ENCODE measurements around the gene EMCN. TPM values are rescaled to one million over a fixed set of nuclear protein-coding genes. Genes with fewer than 3 reads are reported as not detected.

EMCN gene
- total and polyA plus RNA-seq, 9 donors: 4.4 to 40.7 (median 11.8) TPM

- Histone ChIP-seq H3K9me3 (no peaks in the 10 kb centered on the region), H3K27me3 (no peaks in the 10 kb centered on the region), H3K4me3 (no peak overlapping the region), H3K4me1 (ENCODE audit: insufficient read depth) (no peaks in the 10 kb centered on the region), H3K36me3 (no peaks in the 10 kb centered on the region), H3K27ac (no peak overlapping the region)
- TF ChIP-seq EP300 (IDR thresholded peaks at IDR 0.05) (no peak), POLR2A (IDR thresholded peaks at IDR 0.05) (no peak)
- TF ChIP-seq, protein P1, sequence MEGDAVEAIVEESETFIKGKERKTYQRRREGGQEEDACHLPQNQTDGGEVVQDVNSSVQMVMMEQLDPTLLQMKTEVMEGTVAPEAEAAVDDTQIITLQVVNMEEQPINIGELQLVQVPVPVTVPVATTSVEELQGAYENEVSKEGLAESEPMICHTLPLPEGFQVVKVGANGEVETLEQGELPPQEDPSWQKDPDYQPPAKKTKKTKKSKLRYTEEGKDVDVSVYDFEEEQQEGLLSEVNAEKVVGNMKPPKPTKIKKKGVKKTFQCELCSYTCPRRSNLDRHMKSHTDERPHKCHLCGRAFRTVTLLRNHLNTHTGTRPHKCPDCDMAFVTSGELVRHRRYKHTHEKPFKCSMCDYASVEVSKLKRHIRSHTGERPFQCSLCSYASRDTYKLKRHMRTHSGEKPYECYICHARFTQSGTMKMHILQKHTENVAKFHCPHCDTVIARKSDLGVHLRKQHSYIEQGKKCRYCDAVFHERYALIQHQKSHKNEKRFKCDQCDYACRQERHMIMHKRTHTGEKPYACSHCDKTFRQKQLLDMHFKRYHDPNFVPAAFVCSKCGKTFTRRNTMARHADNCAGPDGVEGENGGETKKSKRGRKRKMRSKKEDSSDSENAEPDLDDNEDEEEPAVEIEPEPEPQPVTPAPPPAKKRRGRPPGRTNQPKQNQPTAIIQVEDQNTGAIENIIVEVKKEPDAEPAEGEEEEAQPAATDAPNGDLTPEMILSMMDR (IDR thresholded peaks at IDR 0.05): no peak
- DNase-seq: no peak
- WGBS, 3 donors: 56 to 98% (median 96%) methylated on average over 1 of the region's 1 CpG
- intact Hi-C loops (cut with DNase I): no loop called here
These were observed 170.6 kb downstream of the EMCN start for GRCh38 chr4:100347241-100347640.

- no peaks in the 10 kb centered on the region for H3K9me3 ChIP-seq
- H3K4me1 ChIP-seq (ENCODE audit: insufficient read depth): no peaks in the 10 kb centered on the region
- H3K27ac ChIP-seq: no peak overlapping the region
- no peak overlapping the region for H3K4me3 ChIP-seq
- TF ChIP-seq POLR2A (IDR thresholded peaks at IDR 0.05) (no peak), EP300 (IDR thresholded peaks at IDR 0.05) (no peak)
- TF ChIP-seq, protein P1 (IDR thresholded peaks at IDR 0.05): no peak
- intact Hi-C loops (cut with DNase I): no loop called here
- DNase-seq: no peak
- no peaks in the 10 kb centered on the region for H3K36me3 ChIP-seq
- no peaks in the 10 kb centered on the region for H3K27me3 ChIP-seq
These were observed 172.2 kb downstream of the EMCN start for GRCh38 chr4:100345585-100345984.

Data from ovary (tissue), 9 donors.